GM12878 (cell line): ENCODE measurements around the gene KRTAP3-2. TPM values are rescaled to one million over a fixed set of nuclear protein-coding genes. Genes with fewer than 3 reads are reported as not detected.

Source experiments
- ATAC-seq: fragments of 200-7000 bp; cut with Tn5 transposase; 3 replicates; pipeline ENCODE4 v1.9.1; 2020; ENCODE audit warnings: mild to moderate bottlenecking, moderate library complexity
- BruUV-seq: library from RNA; stranded (reverse); fragments of 400-500 nt; replicated peaks from 2 replicates; lab custom pipeline; 2021; lab: Mats Ljungman, UMichigan
- CTCF ChIA-PET: fragments of 300-600 bp; sonication (Branson Sonifier 250); formaldehyde crosslinking; extraction: SDS; loops from one replicate; lab custom pipeline; 2021; ENCODE audit warnings: inconsistent platforms; lab: Yijun Ruan, JAX
- POLR2A ChIA-PET: fragments of 350-600 bp; formaldehyde crosslinking; extraction: SDS; loops from one replicate; lab custom pipeline; 2021; ENCODE audit warnings: inconsistent platforms; lab: Charles Lee
- RAD21 ChIA-PET: fragments of 300-600 bp; sonication (Branson Sonifier 250); formaldehyde crosslinking; loops from one replicate; lab custom pipeline; 2023; ENCODE audit warnings: antibody characterized with exemption; ENCODE audit not compliant: unreplicated experiment; lab: Charles Lee
- SMC1A ChIA-PET: fragments of 300-600 bp; sonication (Branson Sonifier 250); formaldehyde crosslinking; loops from one replicate; lab custom pipeline; 2023; ENCODE audit not compliant: unreplicated experiment, uncharacterized antibody; lab: Charles Lee
- DNase-seq: peaks from one replicate; pipeline ENCODE4 v3.0.0-alpha.2; 2011; ENCODE audit warnings: low read depth, low spot score
- FAIRE-seq: peaks from 3 replicates; lab custom pipeline; 2011; peaks lifted over from hg19 to GRCh38; lab: Jason Lieb, UNC
- H2AFZ ChIP-seq: 2 replicates; pipeline ENCODE4 v1.6.0; 2011; ENCODE audit warnings: low read depth, low read length, control low read depth; ENCODE audit not compliant: control insufficient read depth
- H3K27ac ChIP-seq: 2 replicates; pipeline ENCODE4 v1.5.1; 2011; ENCODE audit warnings: control low read depth; ENCODE audit not compliant: control insufficient read depth, insufficient read depth
- H3K27me3 ChIP-seq, 2 experiments: replicated peaks in 1 of 2; 2 replicates each; pipeline versions ENCODE4 v1.6.0 to v1.6.1; 2011; ENCODE audit warnings: low read length in 1 of 2; ENCODE audit not compliant: control insufficient read depth in 2 of 2, insufficient read depth in 2 of 2
- H3K36me3 ChIP-seq, 2 experiments: 2 replicates each; pipeline ENCODE4 v1.5.1; 2011; ENCODE audit warnings: low read length in 1 of 2; ENCODE audit not compliant: control insufficient read depth in 2 of 2, insufficient read depth in 2 of 2
- H3K4me1 ChIP-seq: 2 replicates; pipeline ENCODE4 v1.6.1; 2011; ENCODE audit warnings: mild to moderate bottlenecking, low read length, moderate library complexity, mixed read lengths; ENCODE audit not compliant: control insufficient read depth, insufficient read depth
- H3K4me2 ChIP-seq: 2 replicates; pipeline ENCODE4 v1.6.0; 2011; ENCODE audit warnings: control low read depth; ENCODE audit not compliant: control insufficient read depth, insufficient read depth
- H3K4me3 ChIP-seq: fragments of 200-600 bp; sonication (generic); 2 replicates; pipeline ENCODE4 v1.5.1; 2016
- H3K79me2 ChIP-seq: 2 replicates; pipeline ENCODE4 v1.6.0; 2011; ENCODE audit warnings: low read length; ENCODE audit not compliant: control insufficient read depth, insufficient read depth
- H3K9ac ChIP-seq: 2 replicates; pipeline ENCODE4 v1.8.0; 2011; ENCODE audit warnings: low read length, control low read depth, mixed read lengths; ENCODE audit not compliant: control insufficient read depth, insufficient read depth
- H3K9me3 ChIP-seq: replicated peaks from 3 replicates; pipeline ENCODE4 v1.5.1; 2011; ENCODE audit warnings: mild to moderate bottlenecking, low read length; ENCODE audit not compliant: control insufficient read depth, insufficient read depth
- H4K20me1 ChIP-seq: 2 replicates; pipeline ENCODE4 v1.6.0; 2011; ENCODE audit not compliant: control insufficient read depth, insufficient read depth
- BCLAF1 ChIP-seq: fragments of 450-650 bp; IDR thresholded peaks from 2 replicates; pipeline ENCODE4 v1.6.1; 2017; ENCODE audit warnings: antibody characterized with exemption, mild to moderate bottlenecking, moderate library complexity
- BRCA1 ChIP-seq: IDR thresholded peaks from 2 replicates; pipeline ENCODE4 v1.6.1; 2011; ENCODE audit warnings: low read depth, low read length, improper control_type of control experiment
- CBX3 ChIP-seq: fragments of 200-600 bp; sonication (generic); IDR thresholded peaks from 2 replicates; pipeline ENCODE4 v1.6.1; 2016; ENCODE audit warnings: low read depth, borderline replicate concordance
- CHD2 ChIP-seq: IDR thresholded peaks from 2 replicates; pipeline ENCODE4 v1.6.1; 2011; ENCODE audit warnings: low read depth, low read length, improper control_type of control experiment, borderline replicate concordance
- CTCF ChIP-seq, 3 experiments: IDR thresholded peaks in 2 of 3; conservative IDR thresholded peaks in 1 of 3; 2 replicates each; pipeline ENCODE4 v1.5.1; 2011; ENCODE audit warnings: low read depth in 3 of 3, low read length in 3 of 3, mild to moderate bottlenecking in 3 of 3, control low read depth in 2 of 3, moderate library complexity in 2 of 3, inconsistent platforms in 1 of 3, mixed read lengths in 1 of 3; ENCODE audit not compliant: control insufficient read depth in 2 of 3, insufficient read depth in 1 of 3; ENCODE audit errors: extremely low read depth in 1 of 3
- ELK1 ChIP-seq: IDR thresholded peaks from 2 replicates; pipeline ENCODE4 v1.6.1; 2012; ENCODE audit warnings: low read depth, low read length, improper control_type of control experiment
- FOXM1 ChIP-seq: IDR thresholded peaks from 2 replicates; pipeline ENCODE4 v1.6.1; 2012; ENCODE audit warnings: low read depth, mild to moderate bottlenecking, inconsistent platforms, low read length, moderate library complexity
- KLF5 ChIP-seq: fragments of 450-650 bp; IDR thresholded peaks from 2 replicates; pipeline ENCODE4 v1.6.1; 2014; ENCODE audit warnings: mild to moderate bottlenecking; ENCODE audit not compliant: partially characterized antibody
- SP1 ChIP-seq: IDR thresholded peaks from one replicate; pipeline ENCODE4 v1.6.1; 2011; ENCODE audit warnings: low read depth, low read length
- SUPT20H ChIP-seq: IDR thresholded peaks from 2 replicates; pipeline ENCODE4 v1.6.1; 2011; ENCODE audit warnings: low read depth, mild to moderate bottlenecking, low read length, moderate library complexity, borderline replicate concordance; ENCODE audit not compliant: control insufficient read depth
- TBL1XR1 ChIP-seq: IDR thresholded peaks from 2 replicates; pipeline ENCODE4 v1.6.1; 2012; ENCODE audit warnings: low read depth, low read length, improper control_type of control experiment
- USF1 ChIP-seq: IDR thresholded peaks from 2 replicates; pipeline ENCODE4 v1.6.1; 2011; ENCODE audit warnings: borderline replicate concordance, low read depth, mild to moderate bottlenecking, moderate library complexity, mixed read lengths, low read length; ENCODE audit not compliant: insufficient read depth; ENCODE audit errors: extremely low read length
- ZBTB11 ChIP-seq: fragments of 450-650 bp; formaldehyde crosslinking; IDR thresholded peaks from 2 replicates; pipeline ENCODE4 v1.5.0; 2022; ENCODE audit warnings: mild to moderate bottlenecking, missing genetic modification characterization
- WGBS: methylation state at CpG from one replicate; pipeline ENCODE4 v1.1.6; 2016; ENCODE audit warnings: low lambda C conversion rate; ENCODE audit not compliant: insufficient replicate concordance, insufficient coverage; ENCODE audit errors: missing lambda C conversion rate; 5-methylcytosine and 5-hydroxymethylcytosine counted together
- in situ Hi-C: fragments of 300-500 bp; cut with MboI; formaldehyde crosslinking; loops from 9 replicates; pipeline ENCODE4 v1.14.3; 2018; ENCODE audit warnings: mixed read lengths
- intact Hi-C: fragments of 100-400 bp; cut with micrococcal nuclease; formaldehyde crosslinking; loops from one replicate; pipeline ENCODE4 v1.14.2; 2022; ENCODE audit not compliant: unreplicated experiment
- polyA plus RNA-seq, 11 experiments: library from polyadenylated mRNA; depleted of rRNA in 4 of 11; unstranded in 6 of 11; stranded (reverse) in 5 of 11; fragments of >200 nt; fragmentation: Nextera tagmentation in 4 of 11; fragmentation: Illumina TruSeq in 1 of 11; extraction: Ambion mirVana in 4 of 11; extraction: Trizol in 1 of 11; gene quantifications; 1 replicate in 1 of 11; 2 replicates in 10 of 11; pipeline versions ENCODE4 v1.2.1 to v1.2.3, GENCODE V29; 2011 to 2016; ENCODE audit warnings: inconsistent platforms in 2 of 11, missing spikeins in 2 of 11, low read depth in 1 of 11
- total RNA-seq, 4 experiments: library from RNA; depleted of rRNA in 3 of 4; stranded (reverse); fragments of >200 nt in 3 of 4; fragmentation: Illumina TruSeq in 1 of 4; extraction: Trizol in 1 of 4; gene quantifications; 2 replicates each; pipeline versions ENCODE4 v1.2.1 to v1.2.3, GENCODE V29; 2013 to 2021

Gene KRTAP3-2
- total and polyA plus RNA-seq, 10 of the 15 experiments (the other 5 are each of a cell fraction or from before 2014, with no cell fraction given), result not detected

GRCh38 chr17:40961591-40961990 lies 38.1 kb downstream of the KRTAP3-2 start:
- H3K4me3 ChIP-seq, result no peak overlapping the region
- H3K9me3 ChIP-seq, result no peaks in the 10 kb centered on the region; the same call in 2 of the 3 replicates
- no peak overlapping the region for H3K4me2 ChIP-seq
- H3K27me3 ChIP-seq, result no peaks in the 10 kb centered on the region
- intact Hi-C loops (no loop called here), in situ Hi-C loops (no loop called here)
- no peaks in the 10 kb centered on the region for H3K79me2 ChIP-seq
- DNase-seq (no peak), FAIRE-seq (no peak), ATAC-seq (no peak)
- no peak overlapping the region for H3K27ac ChIP-seq
- H4K20me1 ChIP-seq, result no peaks in the 10 kb centered on the region
- WGBS, result 0% methylated on average over 1 of the region's 1 CpG
- POLR2A ChIA-PET, result no interaction called here
- no peaks in the 10 kb centered on the region for H3K36me3 ChIP-seq
- no peaks in the 10 kb centered on the region for H3K4me1 ChIP-seq
- SMC1A ChIA-PET, result no interaction called here
- RAD21 ChIA-PET, result no interaction called here
- CTCF ChIA-PET, result interaction anchor here (0.6 to 1.1 kb wide), 3 partner anchors 9 to 744 kb away, joined by 3 read pairs; no protein-coding TSS in a partner anchor
- no TSS peak for BruUV-seq
- H3K9ac ChIP-seq, result no peak overlapping the region
- no peak overlapping the region for H2AFZ ChIP-seq
- TF ChIP-seq ZBTB11 (CRISPR knock-in tag) (no peak), BCLAF1 (no peak), FOXM1 (no peak), BRCA1 (no peak), KLF5 (no peak), USF1 (no peak), CBX3 (no peak), TBL1XR1 (no peak), ELK1 (no peak), CTCF (IDR thresholded peaks at IDR 0.05 in 2 of 3, conservative IDR thresholded peaks at IDR 0.05 in 1 of 3; ENCODE audit: control insufficient read depth in 2 of 3, extremely low read depth in 1 of 3, insufficient read depth in 1 of 3, low read depth in 3 of 3, low read length in 3 of 3) (no peak), CHD2 (no peak), SUPT20H (no peak), SP1 (no peak)
